ENCODE measurements around the gene ARID4B.

- TF ChIP-seq, protein P1, sequence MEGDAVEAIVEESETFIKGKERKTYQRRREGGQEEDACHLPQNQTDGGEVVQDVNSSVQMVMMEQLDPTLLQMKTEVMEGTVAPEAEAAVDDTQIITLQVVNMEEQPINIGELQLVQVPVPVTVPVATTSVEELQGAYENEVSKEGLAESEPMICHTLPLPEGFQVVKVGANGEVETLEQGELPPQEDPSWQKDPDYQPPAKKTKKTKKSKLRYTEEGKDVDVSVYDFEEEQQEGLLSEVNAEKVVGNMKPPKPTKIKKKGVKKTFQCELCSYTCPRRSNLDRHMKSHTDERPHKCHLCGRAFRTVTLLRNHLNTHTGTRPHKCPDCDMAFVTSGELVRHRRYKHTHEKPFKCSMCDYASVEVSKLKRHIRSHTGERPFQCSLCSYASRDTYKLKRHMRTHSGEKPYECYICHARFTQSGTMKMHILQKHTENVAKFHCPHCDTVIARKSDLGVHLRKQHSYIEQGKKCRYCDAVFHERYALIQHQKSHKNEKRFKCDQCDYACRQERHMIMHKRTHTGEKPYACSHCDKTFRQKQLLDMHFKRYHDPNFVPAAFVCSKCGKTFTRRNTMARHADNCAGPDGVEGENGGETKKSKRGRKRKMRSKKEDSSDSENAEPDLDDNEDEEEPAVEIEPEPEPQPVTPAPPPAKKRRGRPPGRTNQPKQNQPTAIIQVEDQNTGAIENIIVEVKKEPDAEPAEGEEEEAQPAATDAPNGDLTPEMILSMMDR (IDR thresholded peaks at IDR 0.05; ENCODE audit: insufficient read depth, low read length, poor library complexity, severe bottlenecking): no peak
- TF ChIP-seq EZH2phosphoT487 (conservative IDR thresholded peaks at IDR 0.05; ENCODE audit: low read length): no peak
These were observed 82.9 kb downstream of the ARID4B start for GRCh38 chr1:235244974-235245592.
